ENCODE data around the gene PTCD3. TPM values are rescaled to one million over a fixed set of nuclear protein-coding genes. Genes with fewer than 3 reads are reported as not detected.

PTCD3 gene
- polyA plus RNA-seq, 1 donor (not counting 4 experiments of a cell fraction or from before 2014, with no cell fraction given): 93.1 TPM

DNA sequence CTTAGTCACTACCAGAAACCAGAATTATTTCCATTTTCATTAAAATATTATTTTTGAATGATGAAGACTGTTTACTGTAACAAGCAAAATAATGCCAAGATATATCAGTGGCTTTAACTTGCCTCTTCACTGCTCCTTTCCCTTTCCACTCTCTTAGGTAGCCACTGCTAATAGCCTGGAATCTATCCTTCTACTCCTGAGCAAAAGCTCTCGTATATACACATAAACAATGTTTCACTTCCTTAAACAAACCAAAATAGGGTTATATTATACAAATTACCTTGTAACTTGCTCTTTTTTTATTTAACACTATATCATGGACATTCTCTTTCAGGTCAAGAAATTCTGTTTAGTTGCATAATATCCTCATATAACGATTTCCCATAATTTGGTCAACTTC is 68.4 kb downstream of the PTCD3 start:
- dilution Hi-C loops (cut with MboI; ENCODE audit: extremely low pct_ligation_motif_present, low sequenced_read_pairs): no loop called here
- H3K9me1 ChIP-seq (ENCODE audit: control insufficient read depth, extremely low read depth, insufficient read depth, low read length): no peaks in the 10 kb centered on the region
- no peaks in the 10 kb centered on the region for H4K20me1 ChIP-seq (ENCODE audit: control insufficient read depth, extremely low read depth, insufficient read depth, low read length)
- H3K4me3 ChIP-seq (ENCODE audit: control insufficient read depth in 2 of 3, extremely low read depth in 1 of 3, insufficient read depth in 2 of 3, low read depth in 1 of 3, low read length in 3 of 3): no peak overlapping the region
- no peaks in the 10 kb centered on the region for H3K4me1 ChIP-seq (ENCODE audit: control insufficient read depth, extremely low read depth, insufficient read depth, low read length)
- H3K36me3 ChIP-seq (ENCODE audit: control insufficient read depth in 2 of 2, extremely low read depth in 1 of 2, insufficient read depth in 2 of 2, low read length in 2 of 2): peaks cover 7 to 12% of the 10 kb centered on the region in 2 experiments
- no peak overlapping the region for H2AFZ ChIP-seq (ENCODE audit: control insufficient read depth, low read length)
- DNase-seq (ENCODE audit: low read depth, low spot score) (no peak), FAIRE-seq (no peak)
- H3K27me3 ChIP-seq (ENCODE audit: control insufficient read depth, extremely low read depth, insufficient read depth, low read length): no peaks in the 10 kb centered on the region
- no peak for TF ChIP-seq EZH2 (IDR thresholded peaks at IDR 0.05; ENCODE audit: low read length)
- TF ChIP-seq, protein P1, sequence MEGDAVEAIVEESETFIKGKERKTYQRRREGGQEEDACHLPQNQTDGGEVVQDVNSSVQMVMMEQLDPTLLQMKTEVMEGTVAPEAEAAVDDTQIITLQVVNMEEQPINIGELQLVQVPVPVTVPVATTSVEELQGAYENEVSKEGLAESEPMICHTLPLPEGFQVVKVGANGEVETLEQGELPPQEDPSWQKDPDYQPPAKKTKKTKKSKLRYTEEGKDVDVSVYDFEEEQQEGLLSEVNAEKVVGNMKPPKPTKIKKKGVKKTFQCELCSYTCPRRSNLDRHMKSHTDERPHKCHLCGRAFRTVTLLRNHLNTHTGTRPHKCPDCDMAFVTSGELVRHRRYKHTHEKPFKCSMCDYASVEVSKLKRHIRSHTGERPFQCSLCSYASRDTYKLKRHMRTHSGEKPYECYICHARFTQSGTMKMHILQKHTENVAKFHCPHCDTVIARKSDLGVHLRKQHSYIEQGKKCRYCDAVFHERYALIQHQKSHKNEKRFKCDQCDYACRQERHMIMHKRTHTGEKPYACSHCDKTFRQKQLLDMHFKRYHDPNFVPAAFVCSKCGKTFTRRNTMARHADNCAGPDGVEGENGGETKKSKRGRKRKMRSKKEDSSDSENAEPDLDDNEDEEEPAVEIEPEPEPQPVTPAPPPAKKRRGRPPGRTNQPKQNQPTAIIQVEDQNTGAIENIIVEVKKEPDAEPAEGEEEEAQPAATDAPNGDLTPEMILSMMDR (optimal IDR thresholded peaks at IDR 0.05 in 1 of 3, IDR thresholded peaks at IDR 0.05 in 1 of 3, conservative IDR thresholded peaks at IDR 0.05 in 1 of 3; ENCODE audit: extremely low read depth in 1 of 3, insufficient read depth in 2 of 3, low read length in 3 of 3): no peak
- H3K9ac ChIP-seq (ENCODE audit: control insufficient read depth, extremely low read depth, insufficient read depth, low read length): no peak overlapping the region
- H3K4me2 ChIP-seq (ENCODE audit: control insufficient read depth, extremely low read depth, insufficient read depth, low read depth, low read length): no peak overlapping the region
- H3K79me2 ChIP-seq (ENCODE audit: control insufficient read depth, insufficient read depth, low read length): peaks cover 15% of the 10 kb centered on the region
- no peak overlapping the region for H3K27ac ChIP-seq (ENCODE audit: control insufficient read depth, insufficient read depth, low read length)
- H3K9me3 ChIP-seq (ENCODE audit: control insufficient read depth, low read depth, low read length): no peaks in the 10 kb centered on the region

DNA sequence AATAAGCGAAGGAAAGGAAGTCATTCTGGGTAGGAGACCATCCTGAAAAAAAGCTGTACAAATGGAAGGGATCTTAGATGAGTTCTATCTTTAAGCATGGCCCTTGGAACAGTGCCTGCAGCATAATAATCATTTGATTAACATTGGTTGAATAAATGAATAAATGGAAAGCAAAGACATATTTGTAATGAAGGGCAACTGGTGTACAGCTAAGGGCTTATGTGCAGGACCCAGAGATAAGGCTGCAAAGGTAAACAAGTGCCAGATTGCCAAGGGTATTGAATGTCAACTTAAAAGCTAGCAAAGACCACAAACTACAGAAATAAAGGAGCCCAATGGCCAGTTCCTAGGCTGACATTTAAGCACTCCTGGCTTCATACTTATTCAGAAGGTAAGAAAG is 69.8 kb downstream of the PTCD3 start:
- H3K27me3 ChIP-seq (ENCODE audit: control insufficient read depth, extremely low read depth, insufficient read depth, low read length): no peaks in the 10 kb centered on the region
- no peak overlapping the region for H3K4me3 ChIP-seq (ENCODE audit: control insufficient read depth in 2 of 3, extremely low read depth in 1 of 3, insufficient read depth in 2 of 3, low read depth in 1 of 3, low read length in 3 of 3)
- H3K4me2 ChIP-seq (ENCODE audit: control insufficient read depth, extremely low read depth, insufficient read depth, low read depth, low read length): no peak overlapping the region
- no peak overlapping the region for H3K9ac ChIP-seq (ENCODE audit: control insufficient read depth, extremely low read depth, insufficient read depth, low read length)
- peaks cover 22% of the 10 kb centered on the region for H3K79me2 ChIP-seq (ENCODE audit: control insufficient read depth, insufficient read depth, low read length)
- H3K9me1 ChIP-seq (ENCODE audit: control insufficient read depth, extremely low read depth, insufficient read depth, low read length): no peaks in the 10 kb centered on the region
- no peak overlapping the region for H3K27ac ChIP-seq (ENCODE audit: control insufficient read depth, insufficient read depth, low read length)
- H4K20me1 ChIP-seq (ENCODE audit: control insufficient read depth, extremely low read depth, insufficient read depth, low read length): no peaks in the 10 kb centered on the region
- dilution Hi-C loops (cut with MboI; ENCODE audit: extremely low pct_ligation_motif_present, low sequenced_read_pairs): no loop called here
- no peaks in the 10 kb centered on the region for H3K4me1 ChIP-seq (ENCODE audit: control insufficient read depth, extremely low read depth, insufficient read depth, low read length)
- H3K9me3 ChIP-seq (ENCODE audit: control insufficient read depth, low read depth, low read length): no peaks in the 10 kb centered on the region
- DNase-seq (ENCODE audit: low read depth, low spot score) (no peak), FAIRE-seq (no peak)
- no peak for TF ChIP-seq EZH2 (IDR thresholded peaks at IDR 0.05; ENCODE audit: low read length)
- TF ChIP-seq, protein P1 (optimal IDR thresholded peaks at IDR 0.05 in 1 of 3, IDR thresholded peaks at IDR 0.05 in 1 of 3, conservative IDR thresholded peaks at IDR 0.05 in 1 of 3; ENCODE audit: extremely low read depth in 1 of 3, insufficient read depth in 2 of 3, low read length in 3 of 3): no peak
- H3K36me3 ChIP-seq (ENCODE audit: control insufficient read depth in 2 of 2, extremely low read depth in 1 of 2, insufficient read depth in 2 of 2, low read length in 2 of 2): peaks cover 3 to 10% of the 10 kb centered on the region in 2 experiments
- H2AFZ ChIP-seq (ENCODE audit: control insufficient read depth, low read length): no peak overlapping the region

All from keratinocyte (primary cell).